A172 (cell line): ENCODE results near the gene TIGD6. TPM values are rescaled to one million over a fixed set of nuclear protein-coding genes. Genes with fewer than 3 reads are reported as not detected.

Experiments used
- DNase-seq: peaks from one replicate; pipeline ENCODE4 v3.0.0-alpha.2; 2015; ENCODE audit warnings: low spot score
- total RNA-seq: library from RNA; depleted of rRNA; stranded (reverse); fragments of >200 nt; shearing (Covaris generic); gene quantifications from 2 replicates; pipeline ENCODE4 v1.2.3, GENCODE V29; 2014

The TIGD6 gene
- total RNA-seq, 1 experiment from 2014 or later = 14.3 TPM

DNA sequence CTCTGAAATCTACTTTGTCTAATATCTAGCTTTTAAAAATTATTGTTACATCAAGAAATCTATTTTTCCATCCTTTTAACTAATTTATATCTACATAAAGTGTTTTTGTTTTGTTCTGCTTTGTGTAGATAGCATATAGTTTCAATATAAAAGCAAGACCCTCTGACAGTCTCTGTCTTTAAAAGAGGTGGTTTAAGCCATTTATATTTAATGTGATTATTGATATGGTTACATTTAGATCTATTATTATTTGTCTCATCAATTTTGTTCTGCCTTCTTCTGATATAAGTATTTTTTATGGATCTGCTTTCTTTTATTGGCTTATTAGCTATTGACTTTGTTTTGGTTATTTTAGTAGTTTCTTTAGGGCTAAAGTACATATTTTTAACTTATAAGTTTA is 16.1 kb upstream of the TIGD6 start:
- no peak for DNase-seq

DNA sequence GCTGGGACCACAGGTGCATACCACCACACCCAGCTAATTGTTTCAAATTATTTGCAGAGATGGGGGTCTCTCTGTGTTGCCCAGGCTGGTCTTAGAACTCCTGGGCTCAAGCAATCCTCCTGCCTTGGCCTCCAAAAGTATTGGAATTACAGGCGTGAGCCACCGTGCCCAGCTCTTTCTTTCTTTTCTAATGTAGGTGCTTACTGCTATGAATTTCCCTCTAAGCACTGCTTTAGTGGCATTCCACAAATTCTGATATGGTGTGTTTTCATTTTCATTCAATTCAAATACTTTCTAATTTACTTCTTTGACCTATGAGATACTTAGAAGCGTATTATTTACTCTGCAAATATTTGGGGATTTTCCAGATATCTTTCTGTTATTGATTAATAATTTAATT is 15.0 kb upstream of the TIGD6 start:
- no peak for DNase-seq

DNA sequence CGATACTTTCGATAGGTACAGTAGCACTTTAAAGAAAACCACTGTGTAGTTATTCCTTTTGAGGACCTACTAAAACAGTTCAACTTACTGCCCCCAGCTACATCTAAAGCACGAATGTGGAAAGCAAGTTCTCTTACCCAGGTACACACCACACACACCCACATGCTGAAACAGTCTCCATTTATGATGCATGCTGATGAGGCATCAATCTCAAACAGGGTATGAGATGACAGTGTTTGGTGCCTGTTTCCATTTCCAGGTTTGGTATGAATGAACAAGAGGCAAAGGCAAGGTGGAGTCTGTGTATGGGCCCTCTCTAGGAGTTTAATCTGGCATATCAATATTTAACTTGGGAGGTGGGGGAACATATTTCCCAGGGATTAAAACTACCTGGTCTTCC is 14.0 kb upstream of the TIGD6 start:
- no peak for DNase-seq

DNA sequence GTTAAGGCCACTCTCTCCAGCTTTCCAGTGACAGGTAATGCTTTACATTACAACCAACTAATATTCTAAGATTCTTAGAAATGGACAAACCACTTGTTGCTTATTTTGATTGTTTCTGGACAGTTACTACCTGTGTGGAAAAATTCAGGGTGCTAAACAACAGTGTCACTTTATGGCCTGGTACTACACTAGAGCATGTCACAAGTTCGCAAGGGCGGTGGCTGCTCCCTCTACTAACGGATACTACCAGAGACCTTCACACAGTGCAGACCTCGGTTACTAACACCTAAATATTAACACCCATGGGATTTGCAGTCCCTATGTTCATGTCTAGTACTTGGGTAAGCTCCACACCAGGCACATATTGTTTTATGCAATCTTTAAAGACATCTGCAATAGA is 13.5 kb upstream of the TIGD6 start:
- DNase-seq = no peak

DNA sequence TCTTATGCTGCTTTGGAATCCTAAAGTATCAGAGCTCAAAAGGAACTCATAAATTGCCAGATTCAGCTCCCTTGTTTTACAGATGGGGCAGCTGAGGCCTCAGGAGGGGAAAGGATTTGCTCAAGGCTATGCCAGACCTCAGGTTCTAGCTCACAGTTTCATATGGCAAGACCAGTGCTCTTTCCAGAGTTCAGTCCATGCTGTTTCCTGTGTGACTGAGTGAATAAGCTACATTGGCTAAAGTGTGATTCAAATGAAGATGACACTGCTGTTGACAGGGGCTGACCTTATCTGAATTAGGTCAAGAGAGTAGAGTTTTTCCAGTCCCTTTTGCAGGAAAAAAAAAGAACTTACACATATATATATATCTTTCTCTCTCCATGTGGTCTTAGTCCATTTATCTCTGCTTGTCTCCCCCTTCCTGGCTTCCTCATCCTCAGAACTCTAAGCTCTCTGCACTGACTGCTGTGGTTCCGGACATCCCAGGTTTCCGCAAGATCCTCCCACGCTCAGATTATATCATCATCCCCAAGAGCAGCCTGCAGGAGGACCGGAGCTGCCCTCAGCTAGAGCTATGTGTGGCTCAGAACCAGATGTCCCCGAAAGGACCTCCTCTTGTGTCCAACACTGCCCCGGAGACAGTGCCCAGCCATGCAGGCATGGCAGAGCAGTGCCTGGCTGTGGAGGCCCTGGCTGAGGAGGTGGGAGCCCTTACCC is 9.4 kb upstream of the TIGD6 start:
- DNase-seq = no peak

DNA sequence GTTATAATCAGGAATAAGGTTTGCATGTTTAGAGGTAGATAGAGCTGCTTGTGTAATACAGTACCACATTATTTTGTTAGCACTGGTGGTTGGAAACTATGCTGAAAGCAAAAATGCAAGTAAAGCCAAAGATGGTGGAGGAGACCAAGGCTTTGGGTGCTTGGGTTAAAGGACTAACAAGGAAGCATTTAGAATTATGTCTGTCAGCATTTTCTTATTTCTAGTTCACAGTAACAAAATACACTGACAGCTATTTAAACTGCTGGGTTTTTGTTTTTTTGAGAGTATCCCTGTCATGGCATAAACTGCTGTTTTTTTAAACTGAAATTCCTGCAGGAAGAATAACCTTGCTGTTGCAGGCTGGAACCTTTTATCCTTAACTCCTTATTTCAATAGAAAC is 6.6 kb upstream of the TIGD6 start:
- no peak for DNase-seq

DNA sequence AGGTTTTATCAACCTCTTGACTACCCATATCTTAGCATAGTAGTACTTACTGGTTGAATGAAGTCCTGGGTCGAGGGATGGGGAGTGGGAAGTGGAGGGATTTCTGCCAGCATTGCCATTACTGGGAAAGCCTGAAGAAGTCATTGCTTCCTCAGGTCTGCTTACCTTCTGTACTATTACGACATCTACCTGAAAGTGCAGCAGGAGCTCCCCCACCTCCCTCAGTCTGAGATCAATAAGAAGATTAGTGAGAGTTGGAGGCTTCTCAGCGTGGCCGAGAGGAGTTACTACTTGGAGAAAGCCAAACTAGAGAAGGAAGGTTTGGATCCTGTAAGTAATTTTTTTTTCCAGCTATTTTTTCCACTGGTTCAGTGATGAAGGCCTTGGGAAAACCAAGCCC is 5.9 kb upstream of the TIGD6 start:
- no peak for DNase-seq

DNA sequence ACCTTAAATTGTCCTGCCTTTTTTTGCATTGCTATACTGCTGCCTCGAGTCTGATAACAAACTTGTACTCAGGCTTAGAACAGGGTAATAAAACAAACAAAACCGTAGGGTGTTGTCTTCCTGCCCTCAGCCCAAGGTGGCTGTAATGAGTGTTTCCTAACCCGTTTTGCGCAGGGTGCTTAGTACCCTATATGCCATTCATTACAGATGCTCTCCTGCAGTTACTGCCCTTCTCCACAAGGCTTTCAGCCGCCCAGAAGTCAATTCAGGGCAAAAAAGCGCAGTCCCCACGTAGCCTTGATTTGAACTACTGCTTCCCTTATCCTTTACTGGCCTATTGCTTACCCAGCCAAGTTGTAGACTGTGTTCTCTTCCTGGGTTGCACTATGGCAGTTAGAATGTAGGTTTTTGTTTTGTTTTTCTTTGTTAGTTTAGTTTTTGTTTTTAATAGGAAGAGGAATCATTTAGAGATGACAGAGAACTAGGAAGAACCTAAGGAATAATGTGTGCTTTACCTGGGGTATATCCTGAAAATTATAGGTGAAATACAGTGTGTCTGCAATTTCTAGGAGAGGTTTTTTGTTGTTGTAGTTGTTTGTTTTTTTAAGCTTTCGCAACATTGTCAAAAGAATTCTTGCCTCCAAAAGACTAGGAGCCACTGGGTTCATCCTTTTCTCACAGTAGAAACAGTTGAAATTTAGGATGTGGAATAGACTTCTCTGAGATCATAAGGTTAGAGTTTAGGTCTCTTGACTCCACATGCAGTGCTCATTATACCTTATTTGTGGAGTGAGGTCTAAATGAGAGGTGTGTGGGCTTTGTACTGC is 1.4 kb upstream of the TIGD6 start:
- peak; percentile 79 for DNase-seq

DNA sequence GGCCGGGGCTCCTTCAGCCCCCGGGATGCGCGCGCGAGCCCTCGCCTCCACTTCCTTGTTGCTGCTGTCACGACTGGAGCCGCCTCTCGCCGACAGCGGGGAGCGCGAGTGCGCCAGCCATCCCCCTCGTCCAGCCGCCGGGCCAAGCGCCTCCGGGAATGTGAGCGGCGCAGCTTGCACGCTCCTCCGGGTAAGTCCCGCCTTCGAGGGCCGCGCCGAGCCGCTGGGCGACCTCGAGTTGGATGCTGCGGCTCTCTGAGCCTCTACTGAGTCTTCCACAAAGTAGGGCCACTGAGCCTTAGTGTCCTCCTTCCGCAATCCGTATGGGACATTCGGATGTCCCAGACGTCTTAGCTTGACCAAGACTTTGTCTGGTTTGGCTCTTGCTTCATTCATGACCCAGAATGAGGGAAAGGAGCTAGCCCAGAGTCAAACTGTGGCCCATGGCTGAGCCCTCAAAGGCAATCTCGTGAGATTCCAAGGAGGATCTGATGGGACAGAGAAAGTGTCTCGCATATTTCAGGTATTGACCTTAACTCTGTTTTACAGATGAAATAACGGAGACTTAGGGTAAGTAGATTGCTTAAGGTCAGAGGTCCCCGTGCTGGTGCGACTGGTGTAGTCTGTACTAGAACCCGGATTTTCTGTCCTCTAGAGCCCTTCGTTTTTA is 671 bp upstream of the TIGD6 start:
- peak; percentile 26 for DNase-seq

DNA sequence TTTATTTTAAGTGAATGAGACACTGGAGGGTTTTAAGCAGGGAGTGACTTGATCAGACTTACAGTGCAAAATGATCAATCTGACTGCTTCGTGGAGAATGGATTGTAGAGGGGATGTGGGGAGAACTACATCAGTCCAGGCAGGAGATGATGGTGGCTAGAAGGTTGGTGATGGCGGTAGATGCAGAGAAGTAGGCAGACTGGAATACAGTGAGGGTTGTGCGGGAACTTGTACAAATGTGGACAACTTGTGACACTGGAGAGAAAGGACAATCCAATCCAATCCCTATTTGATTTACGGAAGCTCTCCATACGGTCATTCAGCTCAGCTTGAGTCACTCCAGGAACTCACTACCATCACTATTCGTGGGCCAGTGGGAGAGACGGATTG is 593 bp downstream of the TIGD6 start:
- no peak for DNase-seq

DNA sequence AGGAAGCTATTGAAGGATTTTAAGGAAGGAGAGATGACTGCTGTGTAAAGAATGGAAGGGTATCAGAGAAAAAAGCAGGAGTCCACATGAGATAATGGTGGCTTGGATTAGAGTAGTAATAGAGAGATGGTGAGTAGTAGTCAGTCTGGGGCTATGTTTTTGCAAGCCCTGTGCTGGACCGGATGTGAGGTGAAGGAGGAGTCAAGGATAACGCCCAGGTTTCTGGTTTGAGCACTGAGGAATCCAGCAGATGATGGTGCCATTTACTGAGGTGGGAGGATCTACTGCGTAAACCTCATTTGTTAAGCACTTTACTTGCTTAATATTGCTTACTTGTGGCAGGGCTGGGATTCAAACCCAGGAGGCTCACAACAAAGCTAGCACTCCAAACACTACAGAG is 1.1 kb downstream of the TIGD6 start:
- DNase-seq = peak; percentile 21

DNA sequence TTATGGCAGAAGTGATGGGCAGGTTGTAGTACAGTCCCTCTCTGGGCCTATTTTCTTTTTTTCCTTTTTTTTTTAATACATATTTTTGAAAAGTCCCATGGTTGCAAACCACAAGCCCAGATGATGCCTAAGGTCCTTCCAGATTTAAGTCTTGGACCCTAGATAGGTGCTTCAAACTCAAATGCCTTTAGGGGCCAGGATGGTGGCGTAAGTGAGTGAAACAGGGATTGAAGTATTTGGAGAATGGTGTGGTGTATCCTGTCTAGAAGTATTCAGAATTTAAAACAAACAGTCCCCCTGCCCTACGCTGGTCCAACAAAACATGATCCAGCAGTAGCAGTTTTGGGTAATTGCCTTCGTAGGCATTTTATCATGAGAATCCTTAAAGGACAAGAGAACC is 2.2 kb downstream of the TIGD6 start:
- DNase-seq = no peak

DNA sequence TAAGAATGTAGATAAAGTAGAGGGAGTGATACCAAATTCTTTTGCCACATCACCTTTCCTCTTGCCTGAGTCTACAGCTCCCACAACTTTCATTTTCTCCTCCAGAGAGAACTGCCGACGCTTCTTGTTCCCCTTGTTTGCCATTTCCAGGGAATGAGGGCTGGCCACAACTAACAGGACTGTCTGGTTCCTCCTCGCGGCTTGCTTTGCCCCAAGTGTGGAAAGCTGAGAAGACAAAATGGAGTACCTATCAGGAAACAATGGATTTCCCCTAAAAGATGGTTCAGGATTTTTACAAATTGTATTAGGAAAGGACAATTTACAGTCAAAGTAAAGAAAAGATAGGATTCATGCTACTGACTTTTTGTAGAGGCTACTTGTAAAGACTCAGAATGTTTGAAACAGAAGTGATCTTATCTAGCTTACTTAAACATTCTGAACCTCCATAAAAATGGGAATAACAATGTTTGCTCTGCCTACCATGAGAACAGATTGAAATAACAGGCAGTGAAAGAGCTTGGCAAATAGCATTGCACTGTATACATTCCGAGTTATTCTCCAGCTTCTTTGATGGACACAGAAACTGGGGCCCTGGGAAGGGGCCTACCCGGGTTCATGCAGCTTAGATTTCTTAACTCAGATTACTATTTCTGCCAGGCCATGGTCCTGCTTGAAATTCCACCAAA is 4.1 kb downstream of the TIGD6 start:
- DNase-seq = no peak

DNA sequence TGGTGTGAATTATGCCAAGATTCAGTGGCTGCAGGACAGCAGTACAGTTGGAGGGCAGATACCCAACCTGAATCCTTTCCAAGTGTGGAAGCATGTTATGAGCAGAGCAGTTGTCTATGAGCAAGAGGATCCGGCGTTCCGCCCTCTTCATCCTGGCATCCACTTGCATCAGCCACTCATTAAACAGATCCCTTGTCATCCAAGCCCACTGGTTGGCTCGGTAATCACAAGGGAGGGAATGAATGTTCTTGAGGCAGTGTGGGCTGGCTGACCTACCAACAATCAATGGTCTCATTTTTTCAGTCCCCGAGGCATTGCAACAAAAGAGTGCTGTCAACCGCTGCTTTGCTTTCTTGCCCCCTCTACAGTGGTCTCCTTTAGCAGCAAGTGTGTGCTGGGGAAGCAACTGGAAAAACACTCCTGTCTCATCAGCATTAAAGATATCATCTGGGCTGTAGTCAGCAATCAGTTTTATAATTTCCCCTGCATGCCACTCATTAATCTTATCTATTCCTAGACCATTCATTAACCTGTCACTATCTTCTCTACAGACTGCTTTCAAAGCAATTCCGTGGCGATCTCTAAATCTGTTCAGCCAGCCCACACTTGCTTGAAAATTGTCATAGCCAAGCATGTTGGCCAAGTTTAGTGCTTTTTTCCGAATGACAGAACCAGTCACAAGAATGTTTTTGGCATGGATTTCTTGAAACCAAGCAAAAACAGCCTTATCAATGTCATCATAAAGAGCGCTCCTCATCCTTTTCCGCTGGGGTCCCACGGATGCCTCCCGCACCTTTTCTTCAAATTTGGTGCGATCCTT is 4.9 kb downstream of the TIGD6 start:
- DNase-seq = no peak

DNA sequence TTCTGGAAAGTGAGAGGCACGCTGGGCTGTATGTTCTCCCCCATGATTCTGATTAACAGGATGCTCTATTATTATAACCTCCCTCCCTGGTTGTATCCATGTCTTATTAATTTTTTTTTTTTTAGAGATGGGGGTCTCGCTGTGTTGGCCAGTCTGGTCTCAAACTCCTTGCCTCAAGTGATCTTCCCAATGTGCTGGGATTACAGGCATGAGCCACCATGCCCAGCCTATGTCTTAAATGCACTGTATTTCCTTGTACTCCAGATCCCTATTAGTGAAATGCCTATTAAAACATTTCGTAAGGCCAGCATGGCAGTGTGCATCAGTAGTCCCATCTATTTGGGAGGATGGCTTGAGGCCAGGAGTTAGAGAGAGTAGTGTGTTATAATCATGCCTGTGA is 7.0 kb downstream of the TIGD6 start:
- DNase-seq = no peak

DNA sequence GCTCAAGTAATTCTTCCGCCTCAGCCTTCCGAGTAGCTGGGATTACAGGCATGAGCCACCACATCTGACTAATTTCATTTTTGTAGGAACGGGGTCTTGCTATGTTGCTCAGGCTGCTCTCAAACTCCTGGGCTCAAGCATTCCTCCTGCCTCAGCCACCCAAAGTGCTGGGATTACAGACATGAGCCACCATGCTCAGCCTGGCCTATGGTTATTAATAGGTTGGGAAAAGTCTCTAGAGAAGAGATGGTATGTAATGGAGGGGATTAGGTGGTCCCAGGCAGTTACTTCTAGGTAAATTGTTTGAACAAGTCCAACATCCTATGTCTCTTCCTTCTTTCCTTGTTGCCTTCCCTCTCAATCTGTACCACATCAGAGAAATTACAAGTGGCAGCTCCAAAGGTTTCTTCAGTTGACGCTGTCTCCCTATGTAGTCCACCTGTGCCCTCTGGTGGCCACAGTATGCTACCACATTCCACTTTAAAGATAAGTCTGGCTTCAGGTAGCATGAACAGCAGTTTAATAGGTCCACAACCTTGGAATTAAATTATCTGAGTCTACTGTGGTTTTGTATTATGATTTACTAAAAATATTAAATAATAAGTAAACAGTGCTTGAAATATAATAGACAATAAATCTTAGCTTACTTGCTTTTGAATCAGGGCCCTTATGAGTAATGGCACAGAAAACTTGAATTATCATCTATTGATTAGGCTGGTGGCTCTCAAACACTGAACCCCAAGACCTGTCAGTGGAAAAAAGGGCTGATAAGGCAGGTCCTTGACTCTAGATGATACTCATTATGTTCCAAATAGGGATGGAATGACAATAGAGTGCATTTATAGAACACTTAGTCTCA is 9.7 kb downstream of the TIGD6 start:
- peak; percentile 74 for DNase-seq

DNA sequence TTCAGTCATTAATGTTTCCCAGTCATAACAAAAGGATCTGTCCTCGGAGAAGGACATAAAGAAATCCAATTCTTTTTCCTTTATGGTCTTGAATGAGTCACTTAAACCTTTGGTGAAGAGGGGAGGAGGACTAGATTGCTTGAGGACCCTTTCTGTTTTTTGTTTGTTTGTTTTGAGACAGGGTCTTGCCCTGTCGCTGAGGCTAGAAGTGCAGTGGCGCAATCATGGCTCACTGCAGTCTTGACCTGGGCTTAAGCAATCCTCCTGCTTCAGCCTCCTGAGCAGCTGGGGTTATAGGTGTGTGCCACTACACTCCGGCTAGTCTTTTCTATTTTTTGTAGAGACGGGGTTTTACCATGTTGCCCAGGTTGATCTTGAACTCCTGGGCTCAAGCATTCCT is 12.3 kb downstream of the TIGD6 start:
- DNase-seq = no peak

DNA sequence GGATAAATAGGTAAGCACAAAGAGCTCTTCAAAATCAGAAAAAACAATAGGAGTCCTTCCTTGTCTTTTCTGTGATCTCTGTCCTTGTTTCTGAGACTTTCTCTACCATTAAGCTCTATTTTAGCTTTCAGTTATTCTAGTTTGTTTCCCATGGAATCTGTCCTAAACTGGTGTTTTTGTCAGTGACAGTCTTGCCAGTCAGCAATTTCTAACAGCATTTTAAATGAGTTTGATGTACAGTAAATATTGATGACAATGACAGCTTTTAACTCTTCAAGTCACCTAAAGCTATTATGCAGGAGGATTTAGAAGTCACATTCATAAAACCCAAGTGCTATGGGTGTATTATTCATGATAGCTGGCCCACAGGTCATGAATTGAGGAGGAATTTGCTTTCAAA is 17.9 kb downstream of the TIGD6 start:
- DNase-seq = no peak

DNA sequence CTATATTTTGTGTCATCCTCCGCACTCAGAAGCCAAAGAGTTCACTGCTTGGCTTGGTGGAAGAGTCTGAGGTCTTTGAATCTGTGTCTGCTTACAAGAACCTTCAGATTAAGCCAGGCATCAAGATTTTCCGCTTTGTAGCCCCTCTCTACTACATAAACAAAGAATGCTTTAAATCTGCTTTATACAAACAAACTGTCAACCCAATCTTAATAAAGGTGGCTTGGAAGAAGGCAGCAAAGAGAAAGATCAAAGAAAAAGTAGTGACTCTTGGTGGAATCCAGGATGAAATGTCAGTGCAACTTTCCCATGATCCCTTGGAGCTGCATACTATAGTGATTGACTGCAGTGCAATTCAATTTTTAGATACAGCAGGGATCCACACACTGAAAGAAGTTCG is 19.2 kb downstream of the TIGD6 start:
- no peak for DNase-seq

DNA sequence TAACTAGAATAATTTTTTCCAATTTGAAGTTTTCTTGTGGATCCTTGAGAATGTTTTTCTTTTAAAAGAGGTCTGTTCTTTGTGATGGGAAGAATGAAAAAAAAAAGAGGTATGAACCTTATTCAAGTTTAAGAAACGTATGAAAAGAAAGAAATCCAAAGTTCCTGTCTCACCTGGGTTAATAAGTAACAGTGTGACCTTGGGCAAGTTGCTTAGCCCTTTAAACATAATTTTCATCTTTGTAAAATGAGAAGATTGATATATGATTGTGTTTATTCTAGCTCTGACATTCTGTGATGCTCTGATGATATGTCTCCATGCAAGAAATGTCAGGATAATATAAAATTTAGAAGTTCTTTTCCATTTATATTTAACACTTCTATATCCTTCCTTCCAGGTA is 20.6 kb downstream of the TIGD6 start:
- DNase-seq = no peak

DNA sequence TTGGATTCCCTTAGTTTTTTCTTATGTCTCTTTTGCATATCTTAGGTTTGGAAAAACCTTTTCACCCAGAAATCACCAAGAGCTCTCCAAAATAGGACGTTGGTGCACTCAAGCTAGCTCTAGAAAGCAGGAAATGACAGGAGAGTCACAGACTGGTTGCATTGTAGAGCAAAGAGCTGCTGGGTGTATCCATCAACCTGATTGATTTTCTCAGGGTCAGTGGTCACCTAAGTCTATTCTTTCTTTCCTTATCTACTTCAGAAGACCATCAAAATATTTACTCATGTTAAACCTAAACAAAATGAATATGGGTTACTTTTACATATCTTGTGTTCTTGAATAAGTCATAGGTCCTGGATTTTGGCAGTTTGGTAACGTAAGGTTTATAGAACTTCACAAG is 25.0 kb downstream of the TIGD6 start:
- no peak for DNase-seq
